ENCODE results near the gene BTG4. TPM values are rescaled to one million over a fixed set of nuclear protein-coding genes. Genes with fewer than 3 reads are reported as not detected.

BTG4 gene
- total RNA-seq, 1 donor: not detected

- Histone ChIP-seq H3K4me1 (ENCODE audit: insufficient read depth, low read length) (no peaks in the 10 kb centered on the region), H3K9me3 (ENCODE audit: low read depth, low read length) (no peaks in the 10 kb centered on the region), H3K27me3 (ENCODE audit: insufficient read depth, low read length) (peaks cover 2% of the 10 kb centered on the region), H3K4me3 (ENCODE audit: low read length) (no peak overlapping the region)
These were observed 54.3 kb downstream of the BTG4 start for GRCh38 chr11:111457731-111458368.

GRCh38 chr11:111456859-111457730 lies 55.1 kb downstream of the BTG4 start:
- Histone ChIP-seq H3K9me3 (ENCODE audit: low read depth, low read length) (no peaks in the 10 kb centered on the region), H3K27me3 (ENCODE audit: insufficient read depth, low read length) (peaks cover 2% of the 10 kb centered on the region), H3K4me3 (ENCODE audit: low read length) (no peak overlapping the region), H3K4me1 (ENCODE audit: insufficient read depth, low read length) (no peaks in the 10 kb centered on the region)

GRCh38 chr11:111456086-111456858 lies 55.9 kb downstream of the BTG4 start:
- Histone ChIP-seq H3K9me3 (ENCODE audit: low read depth, low read length) (no peaks in the 10 kb centered on the region), H3K4me3 (ENCODE audit: low read length) (no peak overlapping the region), H3K27me3 (ENCODE audit: insufficient read depth, low read length) (peaks cover 2% of the 10 kb centered on the region), H3K4me1 (ENCODE audit: insufficient read depth, low read length) (no peaks in the 10 kb centered on the region)

- H3K9me3 ChIP-seq (ENCODE audit: low read depth, low read length): no peaks in the 10 kb centered on the region
These were observed 56.7 kb downstream of the BTG4 start for GRCh38 chr11:111455291-111456085.

GRCh38 chr11:111454561-111455192 lies 57.5 kb downstream of the BTG4 start:
- H3K4me3 ChIP-seq (ENCODE audit: low read length): no peak overlapping the region
- no peaks in the 10 kb centered on the region for H3K4me1 ChIP-seq (ENCODE audit: insufficient read depth, low read length)
- no peaks in the 10 kb centered on the region for H3K9me3 ChIP-seq (ENCODE audit: low read depth, low read length)
- no peaks in the 10 kb centered on the region for H3K27me3 ChIP-seq (ENCODE audit: insufficient read depth, low read length)

More at GRCh38 chr11:111455291-111456085, 56.7 kb downstream of the BTG4 start:
- Histone ChIP-seq H3K4me1 (ENCODE audit: insufficient read depth, low read length) (no peaks in the 10 kb centered on the region), H3K27me3 (ENCODE audit: insufficient read depth, low read length) (peaks cover 2% of the 10 kb centered on the region), H3K4me3 (ENCODE audit: low read length) (no peak overlapping the region)

- no peak overlapping the region for H3K4me3 ChIP-seq (ENCODE audit: low read length)
- H3K9me3 ChIP-seq (ENCODE audit: low read depth, low read length): no peaks in the 10 kb centered on the region
- no peaks in the 10 kb centered on the region for H3K4me1 ChIP-seq (ENCODE audit: insufficient read depth, low read length)
- no peaks in the 10 kb centered on the region for H3K27me3 ChIP-seq (ENCODE audit: insufficient read depth, low read length)
These were observed 59.2 kb downstream of the BTG4 start for GRCh38 chr11:111452817-111453552.

- no peaks in the 10 kb centered on the region for H3K9me3 ChIP-seq (ENCODE audit: low read depth, low read length)
- H3K4me3 ChIP-seq (ENCODE audit: low read length): no peak overlapping the region
- H3K4me1 ChIP-seq (ENCODE audit: insufficient read depth, low read length): no peaks in the 10 kb centered on the region
- no peaks in the 10 kb centered on the region for H3K27me3 ChIP-seq (ENCODE audit: insufficient read depth, low read length)
These were observed 60.0 kb downstream of the BTG4 start for GRCh38 chr11:111452146-111452545.

GRCh38 chr11:111450480-111451320 lies 61.5 kb downstream of the BTG4 start:
- H3K9me3 ChIP-seq (ENCODE audit: low read depth, low read length): no peaks in the 10 kb centered on the region
- no peak overlapping the region for H3K4me3 ChIP-seq (ENCODE audit: low read length)
- H3K4me1 ChIP-seq (ENCODE audit: insufficient read depth, low read length): peaks cover 13% of the 10 kb centered on the region
- H3K27me3 ChIP-seq (ENCODE audit: insufficient read depth, low read length): no peaks in the 10 kb centered on the region

GRCh38 chr11:111449696-111450479 lies 62.3 kb downstream of the BTG4 start:
- Histone ChIP-seq H3K27me3 (ENCODE audit: insufficient read depth, low read length) (no peaks in the 10 kb centered on the region), H3K9me3 (ENCODE audit: low read depth, low read length) (no peaks in the 10 kb centered on the region), H3K4me3 (ENCODE audit: low read length) (no peak overlapping the region), H3K4me1 (ENCODE audit: insufficient read depth, low read length) (peaks cover 16% of the 10 kb centered on the region)

GRCh38 chr11:111448831-111449557 lies 63.2 kb downstream of the BTG4 start:
- H3K27me3 ChIP-seq (ENCODE audit: insufficient read depth, low read length): no peaks in the 10 kb centered on the region
- no peaks in the 10 kb centered on the region for H3K9me3 ChIP-seq (ENCODE audit: low read depth, low read length)
- H3K4me1 ChIP-seq (ENCODE audit: insufficient read depth, low read length): peaks cover 16% of the 10 kb centered on the region
- no peak overlapping the region for H3K4me3 ChIP-seq (ENCODE audit: low read length)

- H3K4me1 ChIP-seq (ENCODE audit: insufficient read depth, low read length): peaks cover 16% of the 10 kb centered on the region
- H3K27me3 ChIP-seq (ENCODE audit: insufficient read depth, low read length): no peaks in the 10 kb centered on the region
- H3K9me3 ChIP-seq (ENCODE audit: low read depth, low read length): no peaks in the 10 kb centered on the region
- no peak overlapping the region for H3K4me3 ChIP-seq (ENCODE audit: low read length)
These were observed 63.8 kb downstream of the BTG4 start for GRCh38 chr11:111448414-111448813.

- Histone ChIP-seq H3K27me3 (ENCODE audit: insufficient read depth, low read length) (no peaks in the 10 kb centered on the region), H3K4me1 (ENCODE audit: insufficient read depth, low read length) (peaks cover 16% of the 10 kb centered on the region), H3K4me3 (ENCODE audit: low read length) (no peak overlapping the region), H3K9me3 (ENCODE audit: low read depth, low read length) (no peaks in the 10 kb centered on the region)
These were observed 64.3 kb downstream of the BTG4 start for GRCh38 chr11:111447931-111448330.

All from mononuclear cell (primary cell).